Fibroblast of skin of left quadriceps (primary cell): ENCODE data around the gene RANBP17.
"Not testable (repeated sequence)": the region's sequence is repeated elsewhere in the genome, so short reads cannot be mapped to it uniquely, and the experiment has no call there.

Experiments
- DNase-seq, 2 experiments: peaks; one replicate each; pipeline ENCODE4 v3.0.0-alpha.2; 2013; ENCODE audit warnings: low read depth in 2 of 2

Gene RANBP17

GRCh38 chr5:170941788-170942187, 80.0 kb downstream of the RANBP17 start:
- DNase-seq: no peak

GRCh38 chr5:170945275-170945674, 83.5 kb downstream of the RANBP17 start:
- DNase-seq: no peak

- no peak for DNase-seq
These were observed 98.7 kb downstream of the RANBP17 start for GRCh38 chr5:170960567-170960966.

- DNase-seq: no peak
These were observed 101.7 kb downstream of the RANBP17 start for GRCh38 chr5:170963521-170963920.

GRCh38 chr5:170974461-170974860, 112.6 kb downstream of the RANBP17 start:
- DNase-seq: no peak

GRCh38 chr5:170980261-170980660, 118.4 kb downstream of the RANBP17 start:
- not testable (repeated sequence) for DNase-seq

GRCh38 chr5:170985486-170985885, 123.7 kb downstream of the RANBP17 start:
- DNase-seq: no peak

- DNase-seq: no peak
These were observed 124.8 kb downstream of the RANBP17 start for GRCh38 chr5:170986598-170986997.

- no peak for DNase-seq
These were observed 131.7 kb downstream of the RANBP17 start for GRCh38 chr5:170993476-170993875.

- DNase-seq: no peak
These were observed 148.3 kb downstream of the RANBP17 start for GRCh38 chr5:171010086-171010485.

- no peak for DNase-seq
These were observed 149.0 kb downstream of the RANBP17 start for GRCh38 chr5:171010816-171011215.

GRCh38 chr5:171023508-171023907, 161.7 kb downstream of the RANBP17 start:
- no peak for DNase-seq

- DNase-seq: no peak
These were observed 162.3 kb downstream of the RANBP17 start for GRCh38 chr5:171024084-171024483.

- DNase-seq: no peak
These were observed 167.6 kb downstream of the RANBP17 start for GRCh38 chr5:171029401-171029800.

- DNase-seq: no peak
These were observed 170.2 kb downstream of the RANBP17 start for GRCh38 chr5:171031977-171032376.

GRCh38 chr5:171032435-171032973, 170.7 kb downstream of the RANBP17 start:
- DNase-seq: no peak

GRCh38 chr5:171041893-171042292, 180.1 kb downstream of the RANBP17 start:
- not testable (repeated sequence) for DNase-seq

GRCh38 chr5:171050916-171051315, 189.1 kb downstream of the RANBP17 start:
- no peak for DNase-seq

- DNase-seq: no peak
These were observed 194.1 kb downstream of the RANBP17 start for GRCh38 chr5:171055875-171056454.

- no peak for DNase-seq
These were observed 205.8 kb downstream of the RANBP17 start for GRCh38 chr5:171067540-171068130.

GRCh38 chr5:171074747-171075146, 212.9 kb downstream of the RANBP17 start:
- DNase-seq: no peak

- no peak for DNase-seq
These were observed 218.5 kb downstream of the RANBP17 start for GRCh38 chr5:171080186-171080938.

GRCh38 chr5:171081319-171081718, 219.5 kb downstream of the RANBP17 start:
- DNase-seq: no peak
